Measurements from ENCODE around the gene SGSH.

- no peak for TF ChIP-seq CTCF (IDR thresholded peaks at IDR 0.05 in 4 of 5, conservative IDR thresholded peaks at IDR 0.05 in 1 of 5)
- no peak for TF ChIP-seq POLR2A (IDR thresholded peaks at IDR 0.05)
These were observed 1.7 kb downstream of the SGSH start for GRCh38 chr17:80218391-80218790.
